HCT116 (cell line): Measurements from ENCODE around the gene RAB3C. TPM values are rescaled to one million over a fixed set of nuclear protein-coding genes. Genes with fewer than 3 reads are reported as not detected.

Experiments used
- ATAC-seq: fragments of 200-7000 bp; cut with Tn5 transposase; 2 replicates; pipeline ENCODE4 v1.9.1; 2020; ENCODE audit warnings: mild to moderate bottlenecking, moderate library complexity
- BruUV-seq: library from RNA; stranded (reverse); fragments of 400-500 nt; replicated peaks from 2 replicates; lab custom pipeline; 2021; lab: Mats Ljungman, UMichigan
- CTCF ChIA-PET: fragments of 300-600 bp; sonication (Branson Sonifier 250); formaldehyde crosslinking; loops from one replicate; lab custom pipeline; 2021; ENCODE audit warnings: antibody characterized with exemption; lab: Charles Lee
- POLR2A ChIA-PET: fragments of 300-600, 350-600 bp; sonication (Branson Sonifier 250); formaldehyde crosslinking; loops from one replicate; lab custom pipeline; 2021; ENCODE audit warnings: antibody characterized with exemption; lab: Charles Lee
- RAD21 ChIA-PET, 2 experiments: fragments of 300-600 bp; sonication (Branson Sonifier 250); formaldehyde crosslinking; loops; one replicate each; lab custom pipeline; 2023; ENCODE audit warnings: low total read pairs in 2 of 2; ENCODE audit not compliant: uncharacterized antibody in 2 of 2, unreplicated experiment in 2 of 2, low non-redundant PET in 1 of 2; lab: Charles Lee
- DNase-seq: peaks from one replicate; pipeline ENCODE4 v3.0.0-alpha.2; 2010; ENCODE audit warnings: low read depth, low spot score
- H2AFZ ChIP-seq: fragments of 200-600 bp; shearing (Covaris generic), sonication (generic); 2 replicates; pipeline ENCODE4 v1.6.1; 2017; ENCODE audit warnings: low read depth, mixed run types, mixed read lengths, antibody characterized with exemption, low read length; ENCODE audit not compliant: poor library complexity, severe bottlenecking
- H3K27ac ChIP-seq: 2 replicates; pipeline ENCODE4 v1.5.1; 2012; ENCODE audit warnings: low read depth, low read length
- H3K27me3 ChIP-seq: fragments of 200-600 bp; sonication (generic); 2 replicates; pipeline ENCODE4 v1.6.1; 2016; ENCODE audit warnings: mixed run types, low read length, mixed read lengths; ENCODE audit not compliant: insufficient read depth
- H3K36me3 ChIP-seq, 2 experiments: fragments of 200-500 bp in 1 of 2; fragments of 200-600 bp in 1 of 2; sonication (Bioruptor generic) in 1 of 2; sonication (generic) in 1 of 2; 2 replicates each; pipeline versions ENCODE4 v1.5.1 to v1.6.1; 2014 to 2016; ENCODE audit warnings: low read length in 2 of 2, inconsistent platforms in 1 of 2, mixed read lengths in 1 of 2, mixed run types in 1 of 2; ENCODE audit not compliant: insufficient read depth in 2 of 2, control insufficient read depth in 1 of 2
- H3K4me1 ChIP-seq, 2 experiments: fragments of 200-600 bp in 1 of 2; sonication (generic) in 1 of 2; 2 replicates each; pipeline versions ENCODE4 v1.5.1 to v1.6.1; 2012 to 2017; ENCODE audit warnings: low read length in 2 of 2, inconsistent platforms in 1 of 2, mild to moderate bottlenecking in 1 of 2, mixed read lengths in 1 of 2, mixed run types in 1 of 2, moderate library complexity in 1 of 2; ENCODE audit not compliant: insufficient read depth in 2 of 2, control insufficient read depth in 1 of 2
- H3K4me2 ChIP-seq: fragments of 200-600 bp; sonication (generic); 2 replicates; pipeline ENCODE4 v1.6.1; 2017; ENCODE audit warnings: mixed run types, low read length, mixed read lengths
- H3K4me3 ChIP-seq, 2 experiments: fragments of 200-600 bp in 1 of 2; sonication (generic) in 1 of 2; replicated peaks in 1 of 2; 2 replicates each; pipeline ENCODE4 v1.5.1; 2011 to 2016; ENCODE audit warnings: low read length in 2 of 2, control low read depth in 1 of 2, low read depth in 1 of 2, mild to moderate bottlenecking in 1 of 2, mixed read lengths in 1 of 2, mixed run types in 1 of 2
- H3K79me2 ChIP-seq: fragments of 200-600 bp; sonication (generic); 2 replicates; pipeline ENCODE4 v1.6.1; 2017; ENCODE audit warnings: mild to moderate bottlenecking, mixed run types, low read length, moderate library complexity, mixed read lengths; ENCODE audit not compliant: insufficient read depth
- H3K9ac ChIP-seq: fragments of 200-600 bp; sonication (generic); 2 replicates; pipeline ENCODE4 v1.6.1; 2016; ENCODE audit warnings: low read length, mixed read lengths
- H3K9me2 ChIP-seq: fragments of 200-600 bp; sonication (generic), shearing (Covaris generic); 2 replicates; pipeline ENCODE4 v1.6.1; 2017; ENCODE audit warnings: mixed run types, mild to moderate bottlenecking, moderate library complexity; ENCODE audit not compliant: insufficient read depth
- H3K9me3 ChIP-seq, 2 experiments: fragments of 200-500 bp in 1 of 2; fragments of 200-600 bp in 1 of 2; sonication (Bioruptor generic) in 1 of 2; sonication (generic) in 1 of 2; 2 replicates each; pipeline ENCODE4 v1.6.1; 2014 to 2017; ENCODE audit warnings: low read length in 2 of 2, mixed read lengths in 2 of 2, inconsistent platforms in 1 of 2, low read depth in 1 of 2, mild to moderate bottlenecking in 1 of 2, mixed run types in 1 of 2, moderate library complexity in 1 of 2; ENCODE audit not compliant: control insufficient read depth in 1 of 2, insufficient read depth in 1 of 2
- H4K20me1 ChIP-seq: fragments of 200-600 bp; sonication (generic), shearing (Covaris generic); 2 replicates; pipeline ENCODE4 v1.6.1; 2017; ENCODE audit warnings: mixed run types, mild to moderate bottlenecking, moderate library complexity; ENCODE audit not compliant: insufficient read depth
- CEBPB ChIP-seq: IDR thresholded peaks from 2 replicates; pipeline ENCODE4 v1.6.1; 2012; ENCODE audit warnings: low read depth
- CTCF ChIP-seq, 3 experiments: fragments of 200-600 bp in 1 of 3; sonication (generic) in 1 of 3; IDR thresholded peaks in 2 of 3; conservative IDR thresholded peaks in 1 of 3; 2 replicates each; pipeline ENCODE4 v1.5.1; 2012 to 2017; ENCODE audit warnings: low read depth in 2 of 3, low read length in 2 of 3, antibody characterized with exemption in 1 of 3, borderline replicate concordance in 1 of 3, control low read depth in 1 of 3, mild to moderate bottlenecking in 1 of 3, mixed read lengths in 1 of 3, mixed run types in 1 of 3, moderate library complexity in 1 of 3; ENCODE audit not compliant: insufficient read depth in 1 of 3
- EGR1 ChIP-seq: IDR thresholded peaks from 2 replicates; pipeline ENCODE4 v1.6.1; 2012; ENCODE audit warnings: low read depth
- ELF1 ChIP-seq: IDR thresholded peaks from 2 replicates; pipeline ENCODE4 v1.6.1; 2012; ENCODE audit warnings: low read depth, borderline replicate concordance
- EZH2 ChIP-seq: fragments of 200-600 bp; sonication (generic); IDR thresholded peaks from 2 replicates; pipeline ENCODE4 v1.6.1; 2017; ENCODE audit warnings: antibody characterized with exemption, mixed run types
- EZH2phosphoT487 ChIP-seq: fragments of 200-600 bp; IDR thresholded peaks from 2 replicates; pipeline ENCODE4 v1.6.1; 2018; ENCODE audit warnings: antibody characterized with exemption, borderline replicate concordance
- JUND ChIP-seq: IDR thresholded peaks from 2 replicates; pipeline ENCODE4 v1.6.1; 2012
- POLR2A ChIP-seq: IDR thresholded peaks from 2 replicates; pipeline ENCODE4 v1.7.0; 2011; ENCODE audit warnings: borderline replicate concordance; ENCODE audit not compliant: insufficient read depth, insufficient read length; ENCODE audit errors: extremely low read depth
- POLR2AphosphoS5 ChIP-seq: IDR thresholded peaks from 2 replicates; pipeline ENCODE4 v1.6.1; 2011; ENCODE audit warnings: mild to moderate bottlenecking, low read depth, low read length, moderate library complexity
- RAD21 ChIP-seq: IDR thresholded peaks from 2 replicates; pipeline ENCODE4 v1.6.1; 2012; ENCODE audit warnings: low read depth, mild to moderate bottlenecking
- SP1 ChIP-seq: IDR thresholded peaks from 2 replicates; pipeline ENCODE4 v1.6.1; 2012; ENCODE audit warnings: low read depth
- SRF ChIP-seq: IDR thresholded peaks from 2 replicates; pipeline ENCODE4 v1.6.1; 2012; ENCODE audit warnings: low read depth
- TCF7L2 ChIP-seq: IDR thresholded peaks from 2 replicates; pipeline ENCODE4 v1.7.0; 2011; ENCODE audit warnings: borderline replicate concordance, inconsistent platforms; ENCODE audit not compliant: insufficient read depth, insufficient read length; ENCODE audit errors: extremely low read depth
- YY1 ChIP-seq: IDR thresholded peaks from 2 replicates; pipeline ENCODE4 v1.6.1; 2011; ENCODE audit warnings: low read length, low read depth, moderate library complexity, mild to moderate bottlenecking; ENCODE audit not compliant: insufficient replicate concordance; ENCODE audit errors: extremely low read depth
- ZNF274 ChIP-seq: fragments of 200-500 bp; sonication (Bioruptor generic); IDR thresholded peaks from 2 replicates; pipeline ENCODE4 v1.6.1; 2014; ENCODE audit warnings: mild to moderate bottlenecking, low read depth, low read length, inconsistent platforms
- intact Hi-C: fragments of 100-400 bp; cut with micrococcal nuclease; formaldehyde crosslinking; loops from 2 replicates; pipeline ENCODE4 v1.10.0; 2022
- total RNA-seq: library from RNA; stranded (reverse); gene quantifications from one replicate; pipeline ENCODE4 v1.2.1, GENCODE V29; 2021; ENCODE audit not compliant: unreplicated experiment
- TF ChIP-seq, protein P1 (sequence below): IDR thresholded peaks from 2 replicates; pipeline ENCODE4 v1.6.1; 2011; ENCODE audit warnings: mild to moderate bottlenecking, low read length, moderate library complexity; ENCODE audit not compliant: insufficient replicate concordance; ENCODE audit errors: extremely low read depth
- TF ChIP-seq, protein P2 (sequence below): IDR thresholded peaks from 2 replicates; pipeline ENCODE4 v1.6.1; 2012
- TF ChIP-seq, protein P3 (sequence below): IDR thresholded peaks from 2 replicates; pipeline ENCODE4 v1.6.1; 2012
- TF ChIP-seq, protein P4 (sequence below): IDR thresholded peaks from 2 replicates; pipeline ENCODE4 v1.6.1; 2012; ENCODE audit warnings: low read depth

Gene RAB3C
- total RNA-seq, 1 experiment from 2014 or later: not detected

GRCh38 chr5:58813855-58814254 lies 231.0 kb downstream of the RAB3C start:
- DNase-seq (no peak), ATAC-seq (no peak)
- Histone ChIP-seq H2AFZ (no peak overlapping the region), H3K4me2 (no peak overlapping the region), H3K27me3 (no peaks in the 10 kb centered on the region), H3K9ac (no peak overlapping the region), H3K4me3 (no peak overlapping the region), H3K9me2 (no peaks in the 10 kb centered on the region), H3K4me1 (no peaks in the 10 kb centered on the region), H3K79me2 (no peaks in the 10 kb centered on the region), H4K20me1 (no peaks in the 10 kb centered on the region), H3K9me3 (no peaks in the 10 kb centered on the region), H3K36me3 (no peaks in the 10 kb centered on the region), H3K27ac (no peak overlapping the region)
- ChIA-PET POLR2A (no interaction called here), RAD21 (no interaction called here), CTCF (no interaction called here)
- intact Hi-C loops: no loop called here
- TF ChIP-seq ZNF274: no peak
- TF ChIP-seq CTCF (IDR thresholded peaks at IDR 0.05 in 2 of 3, conservative IDR thresholded peaks at IDR 0.05 in 1 of 3; ENCODE audit: borderline replicate concordance in 1 of 3, insufficient read depth in 1 of 3, low read depth in 2 of 3, low read length in 2 of 3): no peak
- TF ChIP-seq POLR2AphosphoS5: no peak
- no peak for TF ChIP-seq JUND
- TF ChIP-seq, protein P1, sequence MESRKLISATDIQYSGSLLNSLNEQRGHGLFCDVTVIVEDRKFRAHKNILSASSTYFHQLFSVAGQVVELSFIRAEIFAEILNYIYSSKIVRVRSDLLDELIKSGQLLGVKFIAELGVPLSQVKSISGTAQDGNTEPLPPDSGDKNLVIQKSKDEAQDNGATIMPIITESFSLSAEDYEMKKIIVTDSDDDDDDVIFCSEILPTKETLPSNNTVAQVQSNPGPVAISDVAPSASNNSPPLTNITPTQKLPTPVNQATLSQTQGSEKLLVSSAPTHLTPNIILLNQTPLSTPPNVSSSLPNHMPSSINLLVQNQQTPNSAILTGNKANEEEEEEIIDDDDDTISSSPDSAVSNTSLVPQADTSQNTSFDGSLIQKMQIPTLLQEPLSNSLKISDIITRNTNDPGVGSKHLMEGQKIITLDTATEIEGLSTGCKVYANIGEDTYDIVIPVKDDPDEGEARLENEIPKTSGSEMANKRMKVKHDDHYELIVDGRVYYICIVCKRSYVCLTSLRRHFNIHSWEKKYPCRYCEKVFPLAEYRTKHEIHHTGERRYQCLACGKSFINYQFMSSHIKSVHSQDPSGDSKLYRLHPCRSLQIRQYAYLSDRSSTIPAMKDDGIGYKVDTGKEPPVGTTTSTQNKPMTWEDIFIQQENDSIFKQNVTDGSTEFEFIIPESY: no peak
- TF ChIP-seq, protein P2, sequence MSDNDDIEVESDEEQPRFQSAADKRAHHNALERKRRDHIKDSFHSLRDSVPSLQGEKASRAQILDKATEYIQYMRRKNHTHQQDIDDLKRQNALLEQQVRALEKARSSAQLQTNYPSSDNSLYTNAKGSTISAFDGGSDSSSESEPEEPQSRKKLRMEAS: no peak
- TF ChIP-seq YY1: no peak
- no peak for TF ChIP-seq RAD21
- TF ChIP-seq SP1: no peak
- TF ChIP-seq, protein P3, sequence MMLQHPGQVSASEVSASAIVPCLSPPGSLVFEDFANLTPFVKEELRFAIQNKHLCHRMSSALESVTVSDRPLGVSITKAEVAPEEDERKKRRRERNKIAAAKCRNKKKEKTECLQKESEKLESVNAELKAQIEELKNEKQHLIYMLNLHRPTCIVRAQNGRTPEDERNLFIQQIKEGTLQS: no peak
- TF ChIP-seq EGR1: no peak
- no peak for TF ChIP-seq SRF
- TF ChIP-seq EZH2phosphoT487: no peak
- TF ChIP-seq ELF1: no peak
- TF ChIP-seq, protein P4, sequence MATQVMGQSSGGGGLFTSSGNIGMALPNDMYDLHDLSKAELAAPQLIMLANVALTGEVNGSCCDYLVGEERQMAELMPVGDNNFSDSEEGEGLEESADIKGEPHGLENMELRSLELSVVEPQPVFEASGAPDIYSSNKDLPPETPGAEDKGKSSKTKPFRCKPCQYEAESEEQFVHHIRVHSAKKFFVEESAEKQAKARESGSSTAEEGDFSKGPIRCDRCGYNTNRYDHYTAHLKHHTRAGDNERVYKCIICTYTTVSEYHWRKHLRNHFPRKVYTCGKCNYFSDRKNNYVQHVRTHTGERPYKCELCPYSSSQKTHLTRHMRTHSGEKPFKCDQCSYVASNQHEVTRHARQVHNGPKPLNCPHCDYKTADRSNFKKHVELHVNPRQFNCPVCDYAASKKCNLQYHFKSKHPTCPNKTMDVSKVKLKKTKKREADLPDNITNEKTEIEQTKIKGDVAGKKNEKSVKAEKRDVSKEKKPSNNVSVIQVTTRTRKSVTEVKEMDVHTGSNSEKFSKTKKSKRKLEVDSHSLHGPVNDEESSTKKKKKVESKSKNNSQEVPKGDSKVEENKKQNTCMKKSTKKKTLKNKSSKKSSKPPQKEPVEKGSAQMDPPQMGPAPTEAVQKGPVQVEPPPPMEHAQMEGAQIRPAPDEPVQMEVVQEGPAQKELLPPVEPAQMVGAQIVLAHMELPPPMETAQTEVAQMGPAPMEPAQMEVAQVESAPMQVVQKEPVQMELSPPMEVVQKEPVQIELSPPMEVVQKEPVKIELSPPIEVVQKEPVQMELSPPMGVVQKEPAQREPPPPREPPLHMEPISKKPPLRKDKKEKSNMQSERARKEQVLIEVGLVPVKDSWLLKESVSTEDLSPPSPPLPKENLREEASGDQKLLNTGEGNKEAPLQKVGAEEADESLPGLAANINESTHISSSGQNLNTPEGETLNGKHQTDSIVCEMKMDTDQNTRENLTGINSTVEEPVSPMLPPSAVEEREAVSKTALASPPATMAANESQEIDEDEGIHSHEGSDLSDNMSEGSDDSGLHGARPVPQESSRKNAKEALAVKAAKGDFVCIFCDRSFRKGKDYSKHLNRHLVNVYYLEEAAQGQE: no peak
- TF ChIP-seq TCF7L2: no peak
- TF ChIP-seq CEBPB: no peak
- TF ChIP-seq EZH2: no peak
- no peak for TF ChIP-seq POLR2A
- BruUV-seq: no TSS peak
